Measurements from ENCODE around the gene EPHA2. TPM values are rescaled to one million over a fixed set of nuclear protein-coding genes. Genes with fewer than 3 reads are reported as not detected.
A peak's percentile ranks its signal among the peaks of the same experiment; 100 is the strongest.

The EPHA2 gene
- total and polyA plus RNA-seq, 11 donors, result 5.6 to 34.7 (median 14.6) TPM

DNA sequence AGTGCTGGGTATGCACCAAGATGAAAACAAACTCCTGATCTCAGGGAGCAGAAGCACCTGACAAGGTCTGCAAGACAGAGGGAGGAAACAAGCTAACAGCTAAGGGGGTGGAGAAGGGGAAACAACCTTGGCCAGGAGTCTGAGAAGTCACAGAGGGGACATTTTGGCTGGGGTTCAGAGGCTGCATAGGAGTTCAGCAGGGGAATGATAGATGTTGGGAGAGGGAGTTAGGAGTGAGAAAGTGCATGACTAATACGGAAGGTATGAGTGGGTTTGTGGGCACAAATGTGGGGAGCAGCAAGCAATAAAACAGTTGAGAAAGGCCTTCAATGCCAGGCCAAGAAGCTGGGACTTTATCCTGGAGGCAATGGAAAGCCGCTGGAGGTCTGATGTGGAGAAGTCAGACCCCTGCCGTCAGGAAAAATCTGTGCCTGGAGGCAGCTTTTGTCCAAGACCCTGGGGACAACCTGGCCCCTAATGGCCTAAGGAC is 16.4 kb downstream of the EPHA2 start:
- DNase-seq (no peak), ATAC-seq (no peak)
- Histone ChIP-seq H3K27me3 (no peaks in the 10 kb centered on the region), H3K4me3 (no peak overlapping the region), H3K4me1 (peaks cover 21 to 59% (median 53%) of the 10 kb centered on the region in 12 donors), H3K36me3 (peaks cover 0 to 64% (median 38%) of the 10 kb centered on the region in 9 donors), H3K27ac (peak overlapping the region in 11 of 12 donors; percentile 60 to 95 (median 82)), H3K9me3 (no peaks in the 10 kb centered on the region)
- TF ChIP-seq, protein P1, sequence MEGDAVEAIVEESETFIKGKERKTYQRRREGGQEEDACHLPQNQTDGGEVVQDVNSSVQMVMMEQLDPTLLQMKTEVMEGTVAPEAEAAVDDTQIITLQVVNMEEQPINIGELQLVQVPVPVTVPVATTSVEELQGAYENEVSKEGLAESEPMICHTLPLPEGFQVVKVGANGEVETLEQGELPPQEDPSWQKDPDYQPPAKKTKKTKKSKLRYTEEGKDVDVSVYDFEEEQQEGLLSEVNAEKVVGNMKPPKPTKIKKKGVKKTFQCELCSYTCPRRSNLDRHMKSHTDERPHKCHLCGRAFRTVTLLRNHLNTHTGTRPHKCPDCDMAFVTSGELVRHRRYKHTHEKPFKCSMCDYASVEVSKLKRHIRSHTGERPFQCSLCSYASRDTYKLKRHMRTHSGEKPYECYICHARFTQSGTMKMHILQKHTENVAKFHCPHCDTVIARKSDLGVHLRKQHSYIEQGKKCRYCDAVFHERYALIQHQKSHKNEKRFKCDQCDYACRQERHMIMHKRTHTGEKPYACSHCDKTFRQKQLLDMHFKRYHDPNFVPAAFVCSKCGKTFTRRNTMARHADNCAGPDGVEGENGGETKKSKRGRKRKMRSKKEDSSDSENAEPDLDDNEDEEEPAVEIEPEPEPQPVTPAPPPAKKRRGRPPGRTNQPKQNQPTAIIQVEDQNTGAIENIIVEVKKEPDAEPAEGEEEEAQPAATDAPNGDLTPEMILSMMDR (IDR thresholded peaks at IDR 0.05), result no peak
- no peak for TF ChIP-seq POLR2A (IDR thresholded peaks at IDR 0.05)
- intact Hi-C loops (cut with DNase I), result loop anchor here in 1 of 10 donors (5.0 kb wide), 1 partner anchor 52 kb away; no protein-coding TSS in a partner anchor
- 70 to 83% (median 71%) methylated on average over 3 of the region's 3 CpGs for WGBS, 4 donors

DNA sequence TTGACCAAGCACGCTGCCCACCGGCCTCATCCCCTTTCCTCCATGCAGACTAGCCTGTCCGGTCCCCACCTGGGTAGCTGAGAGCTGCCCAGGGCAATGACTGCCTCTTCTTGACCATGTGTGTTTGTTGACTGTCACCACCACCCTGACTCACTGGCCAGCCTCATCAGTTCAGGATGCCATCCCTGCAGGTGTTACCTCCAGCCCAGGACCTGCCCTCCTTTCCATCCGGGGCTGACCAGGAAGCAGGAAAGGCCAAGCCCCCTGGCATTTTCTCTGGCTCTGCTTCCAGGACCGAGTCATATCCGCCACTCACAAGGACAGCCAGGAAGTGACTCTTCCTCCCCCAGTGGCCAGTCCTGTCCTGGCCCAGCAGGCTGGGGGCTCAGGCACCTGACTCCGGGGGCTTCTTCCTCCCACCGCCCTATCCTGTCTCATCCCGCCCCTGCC is 17.1 kb downstream of the EPHA2 start:
- TF ChIP-seq, protein P1 (IDR thresholded peaks at IDR 0.05), result peak in 2 of 12 donors; percentile 13 to 29
- TF ChIP-seq POLR2A (IDR thresholded peaks at IDR 0.05), result no peak
- H3K4me3 ChIP-seq, result no peak overlapping the region
- intact Hi-C loops (cut with DNase I), result loop anchor here in 1 of 10 donors (5.0 kb wide), 1 partner anchor 51 kb away; no protein-coding TSS in a partner anchor
- peak overlapping the region in 10 of 12 donors; percentile 46 to 89 (median 79) for H3K27ac ChIP-seq
- H3K9me3 ChIP-seq, result no peaks in the 10 kb centered on the region
- peaks cover 17 to 52% (median 47%) of the 10 kb centered on the region in 12 donors for H3K4me1 ChIP-seq
- 52 to 65% (median 58%) methylated on average over 8 to 9 of the region's 9 CpGs for WGBS, 4 donors
- H3K27me3 ChIP-seq, result no peaks in the 10 kb centered on the region
- ATAC-seq, result peak in 3 of 4 donors; percentile 2 to 47 (median 2)
- peaks cover 0 to 65% (median 43%) of the 10 kb centered on the region in 9 donors for H3K36me3 ChIP-seq
- peak in 2 of 5 donors; percentile 48 to 55 for DNase-seq

DNA sequence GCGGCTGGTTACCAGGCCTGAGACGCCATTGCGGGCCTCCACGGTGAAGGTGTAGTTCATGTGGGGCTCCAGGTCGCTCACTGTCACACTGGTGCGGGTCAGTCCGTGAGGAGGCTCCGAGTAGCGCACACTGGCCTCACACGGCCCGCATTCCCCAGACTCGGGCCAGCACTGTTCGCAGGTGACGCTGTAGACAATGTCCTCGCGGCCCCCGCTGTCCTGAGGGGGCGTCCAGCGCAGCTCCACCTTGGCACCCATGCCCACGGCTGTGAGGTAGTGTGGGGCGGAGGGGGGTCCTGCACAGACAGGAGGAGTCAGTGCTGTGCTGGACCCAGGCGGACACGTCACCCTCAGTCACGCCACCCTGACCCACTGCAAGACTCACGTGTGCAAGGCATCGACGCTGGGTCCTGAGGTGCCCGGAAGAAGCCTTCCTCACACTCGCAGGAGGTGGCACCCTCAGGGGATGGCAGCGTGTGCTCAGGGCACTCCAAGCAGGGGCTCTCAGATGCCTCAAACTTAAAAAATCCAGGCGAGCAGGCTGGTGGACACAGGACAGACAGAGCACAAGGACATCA is 17.9 kb downstream of the EPHA2 start:
- Histone ChIP-seq H3K4me1 (peaks cover 17 to 46% (median 40%) of the 10 kb centered on the region in 12 donors), H3K4me3 (no peak overlapping the region), H3K27ac (peak overlapping the region in 1 of 12 donors; percentile 79), H3K27me3 (no peaks in the 10 kb centered on the region), H3K36me3 (peaks cover 0 to 66% (median 51%) of the 10 kb centered on the region in 9 donors), H3K9me3 (no peaks in the 10 kb centered on the region)
- peak in 1 of 5 donors; percentile 7 for DNase-seq
- TF ChIP-seq, protein P1 (IDR thresholded peaks at IDR 0.05), result no peak
- no peak for TF ChIP-seq POLR2A (IDR thresholded peaks at IDR 0.05)
- 83 to 95% (median 94%) methylated on average over 3 to 31 of the region's 31 CpGs for WGBS, 4 donors
- intact Hi-C loops (cut with DNase I), result loop anchor here in 1 of 10 donors (5.0 kb wide), 1 partner anchor 51 kb away; no protein-coding TSS in a partner anchor
- ATAC-seq, result no peak

DNA sequence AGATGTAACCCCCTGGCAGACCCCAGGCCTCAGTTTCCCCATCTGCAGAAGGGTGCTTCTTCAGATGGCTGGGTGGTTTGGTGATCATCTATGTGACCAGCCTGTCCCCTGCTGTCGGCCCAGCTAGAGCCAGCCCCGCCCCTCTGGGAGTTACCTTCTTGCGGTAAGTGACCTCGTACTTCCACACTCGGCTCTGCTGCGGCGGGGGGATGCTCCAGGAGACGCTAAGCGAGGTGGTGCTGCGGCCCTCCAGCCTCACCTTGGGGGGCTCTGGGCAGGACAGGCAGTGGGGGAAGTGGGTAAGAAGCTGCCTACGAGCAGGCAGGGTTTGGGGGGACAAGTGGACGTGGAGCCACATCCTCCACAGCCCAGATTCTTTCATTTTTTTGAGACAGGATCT is 20.4 kb downstream of the EPHA2 start:
- intact Hi-C loops (cut with DNase I), result loop anchor here in 1 of 10 donors (5.0 kb wide), 1 partner anchor 48 kb away; no protein-coding TSS in a partner anchor
- Histone ChIP-seq H3K27me3 (no peaks in the 10 kb centered on the region), H3K4me3 (no peak overlapping the region), H3K36me3 (peaks cover 0 to 84% (median 76%) of the 10 kb centered on the region in 9 donors), H3K9me3 (no peaks in the 10 kb centered on the region), H3K4me1 (peaks cover 7 to 37% (median 22%) of the 10 kb centered on the region in 12 donors), H3K27ac (no peak overlapping the region)
- 83 to 88% (median 86%) methylated on average over 9 to 12 of the region's 12 CpGs for WGBS, 4 donors
- TF ChIP-seq, protein P1 (IDR thresholded peaks at IDR 0.05), result no peak
- no peak for TF ChIP-seq POLR2A (IDR thresholded peaks at IDR 0.05)
- ATAC-seq (no peak), DNase-seq (no peak)
